ENCODE data around the gene TBX2. TPM values are rescaled to one million over a fixed set of nuclear protein-coding genes. Genes with fewer than 3 reads are reported as not detected.

The TBX2 gene
- total and polyA plus RNA-seq, 7 donors: 0.99 to 5.3 (median 3.3) TPM

GRCh38 chr17:61397086-61397842, 2.4 kb upstream of the TBX2 start:
- Histone ChIP-seq H3K27ac (peak overlapping the region; percentile 32 to 92 (median 48)), H3K36me3 (no peaks in the 10 kb centered on the region), H3K27me3 (peaks cover 59 to 76% (median 68%) of the 10 kb centered on the region in 3 donors), H3K9me3 (no peaks in the 10 kb centered on the region), H3K4me3 (peak overlapping the region in 3 of 4 donors; percentile 24 to 38 (median 32)), H3K4me1 (peaks cover 0 to 51% (median 48%) of the 10 kb centered on the region in 4 donors)
- 3 to 4% methylated on average over 67 of the region's 67 CpGs for WGBS, 2 donors
- intact Hi-C loops (cut with DNase I): no loop called here
- DNase-seq: no peak
- TF ChIP-seq CTCF (IDR thresholded peaks at IDR 0.05): no peak
- no peak for TF ChIP-seq POLR2AphosphoS5 (IDR thresholded peaks at IDR 0.05)
- no peak for TF ChIP-seq POLR2A (IDR thresholded peaks at IDR 0.05)
- no peak for TF ChIP-seq EP300 (IDR thresholded peaks at IDR 0.05)

DNA sequence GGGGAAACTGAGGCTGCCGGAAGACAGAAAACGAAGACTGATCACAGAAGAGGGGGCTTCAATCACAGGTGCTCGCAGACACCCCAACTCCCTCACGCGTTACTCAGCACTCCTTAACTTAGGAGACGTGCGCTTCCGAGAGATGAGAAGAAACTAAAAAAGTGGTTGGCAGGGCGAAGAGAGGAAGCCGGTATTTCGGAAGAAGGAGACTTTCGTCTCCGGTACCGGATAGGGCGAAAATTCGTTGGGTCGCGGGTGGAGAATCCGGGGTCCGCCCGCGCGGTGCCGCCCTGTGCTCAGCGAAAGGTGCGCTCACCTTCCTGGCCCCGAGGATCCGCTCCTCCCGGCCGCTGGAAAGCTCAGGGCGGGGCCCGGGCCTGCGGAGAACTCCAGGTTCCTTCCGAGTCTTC, 917 bp upstream of the TBX2 start:
- Histone ChIP-seq H3K9me3 (no peaks in the 10 kb centered on the region), H3K4me1 (peaks cover 0 to 61% (median 57%) of the 10 kb centered on the region in 4 donors), H3K36me3 (no peaks in the 10 kb centered on the region), H3K27me3 (peaks cover 70 to 90% (median 83%) of the 10 kb centered on the region in 3 donors), H3K4me3 (peak overlapping the region; percentile 23 to 46 (median 40)), H3K27ac (peak overlapping the region; percentile 46 to 92 (median 51))
- no peak for TF ChIP-seq EP300 (IDR thresholded peaks at IDR 0.05)
- TF ChIP-seq CTCF (IDR thresholded peaks at IDR 0.05): no peak
- TF ChIP-seq POLR2AphosphoS5 (IDR thresholded peaks at IDR 0.05): peak in 1 of 4 donors; percentile 19
- peak in 1 of 2 donors; percentile 4 for TF ChIP-seq POLR2A (IDR thresholded peaks at IDR 0.05)
- 6% methylated on average over 34 of the region's 34 CpGs for WGBS, 2 donors
- DNase-seq: no peak
- intact Hi-C loops (cut with DNase I): no loop called here

GRCh38 chr17:61400066-61400716, 548 bp downstream of the TBX2 start:
- Histone ChIP-seq H3K36me3 (no peaks in the 10 kb centered on the region), H3K27ac (peak overlapping the region; percentile 7 to 92 (median 38)), H3K9me3 (no peaks in the 10 kb centered on the region), H3K4me3 (peak overlapping the region; percentile 18 to 46 (median 40)), H3K4me1 (peaks cover 0 to 76% (median 71%) of the 10 kb centered on the region in 4 donors), H3K27me3 (peaks cover 85 to 100% (median 96%) of the 10 kb centered on the region in 3 donors)
- intact Hi-C loops (cut with DNase I): loop anchor here (5.0 kb wide), 1 partner anchor 148 kb away; no protein-coding TSS in a partner anchor
- TF ChIP-seq POLR2AphosphoS5 (IDR thresholded peaks at IDR 0.05) (no peak), EP300 (IDR thresholded peaks at IDR 0.05) (no peak), CTCF (IDR thresholded peaks at IDR 0.05) (no peak), POLR2A (IDR thresholded peaks at IDR 0.05) (no peak)
- 1% methylated on average over 90 of the region's 90 CpGs for WGBS, 2 donors
- peak; percentile 60 for DNase-seq

- TF ChIP-seq EP300 (IDR thresholded peaks at IDR 0.05) (no peak), POLR2AphosphoS5 (IDR thresholded peaks at IDR 0.05) (peak in 1 of 4 donors; percentile 25), POLR2A (IDR thresholded peaks at IDR 0.05) (no peak), CTCF (IDR thresholded peaks at IDR 0.05) (peak in 1 of 4 experiments; percentile 13)
- Histone ChIP-seq H3K4me1 (peaks cover 0 to 79% (median 75%) of the 10 kb centered on the region in 4 donors), H3K36me3 (no peaks in the 10 kb centered on the region), H3K27me3 (peaks cover 87 to 100% (median 96%) of the 10 kb centered on the region in 3 donors), H3K27ac (peak overlapping the region; percentile 7 to 92 (median 26)), H3K9me3 (no peaks in the 10 kb centered on the region), H3K4me3 (peak overlapping the region; percentile 18 to 46 (median 40))
- intact Hi-C loops (cut with DNase I): loop anchor here (5.0 kb wide), 1 partner anchor 149 kb away; no protein-coding TSS in a partner anchor
- WGBS, 2 donors: 5 to 6% methylated on average over 45 of the region's 45 CpGs
- DNase-seq: peak; percentile 58
These were observed 1.2 kb downstream of the TBX2 start for GRCh38 chr17:61400717-61401388.

Measured in sigmoid colon (tissue), 7 donors.